ENCODE results near the gene GOLGA6L22.
"Not testable (repeated sequence)": the region's sequence is repeated elsewhere in the genome, so short reads cannot be mapped to it uniquely, and the experiment has no call there.

DNA sequence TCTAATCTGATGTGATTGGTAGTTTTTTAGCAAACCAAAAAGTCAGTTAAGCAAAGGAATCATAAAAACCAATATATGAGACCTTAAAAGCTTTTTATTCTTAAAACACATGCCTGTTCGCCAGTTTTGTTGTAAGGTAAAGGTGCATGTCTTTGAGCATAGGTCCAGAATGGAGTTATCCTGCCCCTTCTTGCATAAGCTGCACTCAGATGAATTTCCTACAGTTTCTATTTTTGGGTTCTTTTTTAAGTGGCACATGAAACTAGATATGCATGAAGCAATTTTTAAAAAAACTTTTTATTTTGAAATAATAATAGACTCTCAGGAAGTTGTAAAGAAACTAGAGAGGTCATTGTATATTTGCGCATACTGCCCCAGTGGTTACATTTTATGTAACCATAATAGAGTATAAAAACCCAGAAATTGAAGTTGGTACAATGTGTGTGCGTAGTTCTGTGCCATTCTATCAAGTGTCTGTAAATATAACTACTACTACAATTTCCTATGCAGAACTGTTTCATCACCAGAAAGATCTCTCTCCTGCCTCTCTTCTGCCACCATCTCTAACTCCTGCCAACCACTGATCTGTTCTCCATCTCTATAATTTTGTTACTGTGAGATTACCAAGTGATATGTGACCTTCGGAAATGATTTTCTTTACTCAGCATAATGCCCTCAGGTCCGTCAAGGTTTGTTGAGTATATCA lies 39.7 kb downstream of the GOLGA6L22 start:
- TF ChIP-seq, protein P1, sequence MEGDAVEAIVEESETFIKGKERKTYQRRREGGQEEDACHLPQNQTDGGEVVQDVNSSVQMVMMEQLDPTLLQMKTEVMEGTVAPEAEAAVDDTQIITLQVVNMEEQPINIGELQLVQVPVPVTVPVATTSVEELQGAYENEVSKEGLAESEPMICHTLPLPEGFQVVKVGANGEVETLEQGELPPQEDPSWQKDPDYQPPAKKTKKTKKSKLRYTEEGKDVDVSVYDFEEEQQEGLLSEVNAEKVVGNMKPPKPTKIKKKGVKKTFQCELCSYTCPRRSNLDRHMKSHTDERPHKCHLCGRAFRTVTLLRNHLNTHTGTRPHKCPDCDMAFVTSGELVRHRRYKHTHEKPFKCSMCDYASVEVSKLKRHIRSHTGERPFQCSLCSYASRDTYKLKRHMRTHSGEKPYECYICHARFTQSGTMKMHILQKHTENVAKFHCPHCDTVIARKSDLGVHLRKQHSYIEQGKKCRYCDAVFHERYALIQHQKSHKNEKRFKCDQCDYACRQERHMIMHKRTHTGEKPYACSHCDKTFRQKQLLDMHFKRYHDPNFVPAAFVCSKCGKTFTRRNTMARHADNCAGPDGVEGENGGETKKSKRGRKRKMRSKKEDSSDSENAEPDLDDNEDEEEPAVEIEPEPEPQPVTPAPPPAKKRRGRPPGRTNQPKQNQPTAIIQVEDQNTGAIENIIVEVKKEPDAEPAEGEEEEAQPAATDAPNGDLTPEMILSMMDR (IDR thresholded peaks at IDR 0.05), result not testable (repeated sequence)
- TF ChIP-seq POLR2A (IDR thresholded peaks at IDR 0.05), result not testable (repeated sequence)

Measured in lower leg skin (tissue), 3 donors.